ENCODE results near the gene UBP1.

UBP1 gene

GRCh38 chr3:33389908-33390307 is 50.3 kb downstream of the UBP1 start:
- no peaks in the 10 kb centered on the region for H3K27me3 ChIP-seq (ENCODE audit: insufficient read depth, insufficient read length)
- H3K4me1 ChIP-seq (ENCODE audit: insufficient read depth, insufficient read length): no peaks in the 10 kb centered on the region
- H3K36me3 ChIP-seq (ENCODE audit: insufficient read depth, insufficient read length, low read length): peaks cover 91% of the 10 kb centered on the region
- H3K9me3 ChIP-seq (ENCODE audit: insufficient read depth, low read length): no peaks in the 10 kb centered on the region
- no peak for DNase-seq (ENCODE audit: low read depth, low spot score)
- H3K9ac ChIP-seq (ENCODE audit: insufficient read length, low read depth): no peak overlapping the region
- H3K4me3 ChIP-seq (ENCODE audit: insufficient read length, low read depth): no peak overlapping the region
- TF ChIP-seq ZNF274 (IDR thresholded peaks at IDR 0.05; ENCODE audit: low read depth, low read length): no peak
- TF ChIP-seq YY1 (IDR thresholded peaks at IDR 0.05; ENCODE audit: insufficient read depth, insufficient read length): no peak
- no peak for TF ChIP-seq SUZ12 (IDR thresholded peaks at IDR 0.05; ENCODE audit: extremely low read depth, insufficient read depth, insufficient read length)

DNA sequence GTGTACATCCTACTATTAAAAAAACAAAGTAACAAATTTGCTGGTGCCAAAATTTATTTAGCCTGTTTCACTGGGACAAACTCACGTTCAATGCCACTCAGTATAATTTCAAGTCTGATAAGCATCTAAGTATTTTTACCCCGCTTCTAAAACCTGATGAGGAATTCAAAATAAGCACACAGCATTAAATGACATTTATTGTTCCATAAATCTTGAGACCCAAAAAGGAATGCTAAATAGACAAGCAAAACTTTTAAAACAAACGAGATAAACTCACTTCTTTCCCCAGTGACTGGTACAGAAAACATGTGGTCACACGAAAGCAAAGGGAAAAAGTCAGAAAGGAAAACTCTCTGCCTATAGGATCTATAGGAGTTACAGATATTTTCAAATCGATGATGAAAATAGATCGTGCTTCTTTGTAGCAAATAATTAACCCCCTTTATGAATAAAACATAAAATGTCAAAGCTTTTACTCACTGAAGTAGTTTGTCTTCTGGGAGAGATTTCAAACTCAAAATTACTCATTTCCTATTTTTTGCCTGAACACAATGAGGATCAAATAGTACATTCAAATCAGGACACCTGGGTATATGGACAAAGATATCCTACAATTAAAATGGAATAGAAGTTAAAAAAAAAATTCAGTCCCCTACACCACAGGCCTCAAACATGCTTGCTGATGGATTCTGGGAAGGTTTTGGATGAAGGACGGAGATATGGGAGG is 51.7 kb downstream of the UBP1 start:
- peaks cover 90% of the 10 kb centered on the region for H3K36me3 ChIP-seq (ENCODE audit: insufficient read depth, insufficient read length, low read length)
- DNase-seq (ENCODE audit: low read depth, low spot score): no peak
- H3K9me3 ChIP-seq (ENCODE audit: insufficient read depth, low read length): no peaks in the 10 kb centered on the region
- H3K9ac ChIP-seq (ENCODE audit: insufficient read length, low read depth): no peak overlapping the region
- TF ChIP-seq ZNF274 (IDR thresholded peaks at IDR 0.05; ENCODE audit: low read depth, low read length) (no peak), YY1 (IDR thresholded peaks at IDR 0.05; ENCODE audit: insufficient read depth, insufficient read length) (no peak), SUZ12 (IDR thresholded peaks at IDR 0.05; ENCODE audit: extremely low read depth, insufficient read depth, insufficient read length) (no peak)
- H3K4me1 ChIP-seq (ENCODE audit: insufficient read depth, insufficient read length): no peaks in the 10 kb centered on the region
- H3K27me3 ChIP-seq (ENCODE audit: insufficient read depth, insufficient read length): no peaks in the 10 kb centered on the region
- H3K4me3 ChIP-seq (ENCODE audit: insufficient read length, low read depth): no peak overlapping the region

GRCh38 chr3:33386631-33387030 is 53.6 kb downstream of the UBP1 start:
- no peaks in the 10 kb centered on the region for H3K9me3 ChIP-seq (ENCODE audit: insufficient read depth, low read length)
- no peaks in the 10 kb centered on the region for H3K4me1 ChIP-seq (ENCODE audit: insufficient read depth, insufficient read length)
- TF ChIP-seq ZNF274 (IDR thresholded peaks at IDR 0.05; ENCODE audit: low read depth, low read length) (no peak), YY1 (IDR thresholded peaks at IDR 0.05; ENCODE audit: insufficient read depth, insufficient read length) (no peak), SUZ12 (IDR thresholded peaks at IDR 0.05; ENCODE audit: extremely low read depth, insufficient read depth, insufficient read length) (no peak)
- no peaks in the 10 kb centered on the region for H3K27me3 ChIP-seq (ENCODE audit: insufficient read depth, insufficient read length)
- H3K36me3 ChIP-seq (ENCODE audit: insufficient read depth, insufficient read length, low read length): peaks cover 75% of the 10 kb centered on the region
- DNase-seq (ENCODE audit: low read depth, low spot score): no peak
- no peak overlapping the region for H3K4me3 ChIP-seq (ENCODE audit: insufficient read length, low read depth)
- H3K9ac ChIP-seq (ENCODE audit: insufficient read length, low read depth): no peak overlapping the region

DNA sequence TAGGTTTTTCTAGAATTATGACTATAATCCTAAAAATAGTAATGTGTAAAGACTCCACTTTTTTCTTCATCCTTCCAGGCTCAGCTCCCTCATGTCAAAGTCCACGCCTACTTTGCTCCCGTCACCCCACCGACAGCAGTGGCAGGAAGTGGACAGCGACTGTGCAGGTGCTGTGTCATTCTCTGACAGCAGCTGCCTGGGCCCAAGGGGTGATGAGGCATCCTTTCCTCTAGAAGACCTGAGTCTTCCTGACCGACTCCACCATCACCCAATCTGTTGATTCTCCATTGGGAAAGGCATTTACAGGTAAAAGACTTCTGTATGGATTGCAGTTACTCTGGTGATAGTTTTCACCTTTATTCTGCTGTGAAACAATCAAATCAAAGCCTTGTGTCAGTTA is 54.8 kb downstream of the UBP1 start:
- Histone ChIP-seq H3K36me3 (ENCODE audit: insufficient read depth, insufficient read length, low read length) (peaks cover 72% of the 10 kb centered on the region), H3K9me3 (ENCODE audit: insufficient read depth, low read length) (no peaks in the 10 kb centered on the region), H3K27me3 (ENCODE audit: insufficient read depth, insufficient read length) (no peaks in the 10 kb centered on the region), H3K9ac (ENCODE audit: insufficient read length, low read depth) (no peak overlapping the region), H3K4me1 (ENCODE audit: insufficient read depth, insufficient read length) (no peaks in the 10 kb centered on the region), H3K4me3 (ENCODE audit: insufficient read length, low read depth) (no peak overlapping the region)
- DNase-seq (ENCODE audit: low read depth, low spot score): no peak
- TF ChIP-seq YY1 (IDR thresholded peaks at IDR 0.05; ENCODE audit: insufficient read depth, insufficient read length) (no peak), SUZ12 (IDR thresholded peaks at IDR 0.05; ENCODE audit: extremely low read depth, insufficient read depth, insufficient read length) (no peak), ZNF274 (IDR thresholded peaks at IDR 0.05; ENCODE audit: low read depth, low read length) (no peak)

- H3K9ac ChIP-seq (ENCODE audit: insufficient read length, low read depth): no peak overlapping the region
Measured at GRCh38 chr3:33383951-33384350, 56.3 kb downstream of the UBP1 start.

DNA sequence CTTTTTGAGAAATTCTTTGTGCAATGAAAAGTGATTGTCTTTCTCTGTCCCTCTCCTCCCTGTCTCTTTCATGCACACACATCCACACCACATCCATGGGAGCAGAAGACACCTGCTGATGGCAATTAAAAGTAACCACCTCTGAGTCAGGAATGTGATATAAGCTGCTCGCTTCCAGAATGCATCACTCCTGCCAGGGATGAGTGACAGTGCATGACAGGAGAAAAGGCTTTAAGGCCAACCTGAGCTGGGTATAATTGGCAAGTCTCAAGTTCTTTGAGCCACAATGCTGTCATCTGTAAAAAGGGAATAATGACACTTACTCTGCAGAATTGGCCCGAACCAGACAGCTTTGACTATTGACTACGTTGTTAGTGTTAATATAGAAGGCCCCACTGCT is 59.6 kb downstream of the UBP1 start:
- Histone ChIP-seq H3K4me1 (ENCODE audit: insufficient read depth, insufficient read length) (peaks cover 2% of the 10 kb centered on the region), H3K4me3 (ENCODE audit: insufficient read length, low read depth) (no peak overlapping the region), H3K9me3 (ENCODE audit: insufficient read depth, low read length) (no peaks in the 10 kb centered on the region), H3K36me3 (ENCODE audit: insufficient read depth, insufficient read length, low read length) (peaks cover 57% of the 10 kb centered on the region), H3K9ac (ENCODE audit: insufficient read length, low read depth) (no peak overlapping the region), H3K27me3 (ENCODE audit: insufficient read depth, insufficient read length) (no peaks in the 10 kb centered on the region)
- no peak for DNase-seq (ENCODE audit: low read depth, low spot score)
- TF ChIP-seq SUZ12 (IDR thresholded peaks at IDR 0.05; ENCODE audit: extremely low read depth, insufficient read depth, insufficient read length): no peak
- no peak for TF ChIP-seq YY1 (IDR thresholded peaks at IDR 0.05; ENCODE audit: insufficient read depth, insufficient read length)
- TF ChIP-seq ZNF274 (IDR thresholded peaks at IDR 0.05; ENCODE audit: low read depth, low read length): no peak

More at GRCh38 chr3:33383951-33384350, 56.3 kb downstream of the UBP1 start:
- Histone ChIP-seq H3K4me1 (ENCODE audit: insufficient read depth, insufficient read length) (no peaks in the 10 kb centered on the region), H3K27me3 (ENCODE audit: insufficient read depth, insufficient read length) (no peaks in the 10 kb centered on the region), H3K9me3 (ENCODE audit: insufficient read depth, low read length) (no peaks in the 10 kb centered on the region), H3K36me3 (ENCODE audit: insufficient read depth, insufficient read length, low read length) (peaks cover 59% of the 10 kb centered on the region), H3K4me3 (ENCODE audit: insufficient read length, low read depth) (no peak overlapping the region)
- no peak for DNase-seq (ENCODE audit: low read depth, low spot score)
- TF ChIP-seq SUZ12 (IDR thresholded peaks at IDR 0.05; ENCODE audit: extremely low read depth, insufficient read depth, insufficient read length) (no peak), ZNF274 (IDR thresholded peaks at IDR 0.05; ENCODE audit: low read depth, low read length) (no peak), YY1 (IDR thresholded peaks at IDR 0.05; ENCODE audit: insufficient read depth, insufficient read length) (no peak)

DNA sequence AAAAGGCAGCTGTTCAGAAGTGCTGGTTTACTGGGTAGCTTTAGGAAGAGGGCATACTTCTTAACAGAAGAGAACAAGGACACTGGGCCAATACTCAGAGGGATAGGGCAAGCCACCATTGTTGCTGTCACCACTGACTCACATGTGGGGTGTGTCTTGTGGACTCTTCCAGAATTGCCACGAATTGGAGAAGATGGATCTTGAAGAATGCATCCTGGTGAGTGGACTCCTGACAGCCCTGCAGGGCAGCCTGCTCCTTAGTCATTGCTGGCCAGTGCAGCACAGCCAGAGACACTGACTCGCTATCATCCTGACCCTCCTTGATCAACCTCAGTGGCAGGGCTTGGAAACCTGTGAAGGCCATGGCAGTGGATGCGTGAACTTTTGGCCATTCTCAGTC is 62.3 kb downstream of the UBP1 start:
- H3K4me1 ChIP-seq (ENCODE audit: insufficient read depth, insufficient read length): peaks cover 2% of the 10 kb centered on the region
- H3K36me3 ChIP-seq (ENCODE audit: insufficient read depth, insufficient read length, low read length): peaks cover 55% of the 10 kb centered on the region
- H3K4me3 ChIP-seq (ENCODE audit: insufficient read length, low read depth): no peak overlapping the region
- H3K9ac ChIP-seq (ENCODE audit: insufficient read length, low read depth): no peak overlapping the region
- DNase-seq (ENCODE audit: low read depth, low spot score): no peak
- TF ChIP-seq SUZ12 (IDR thresholded peaks at IDR 0.05; ENCODE audit: extremely low read depth, insufficient read depth, insufficient read length) (no peak), YY1 (IDR thresholded peaks at IDR 0.05; ENCODE audit: insufficient read depth, insufficient read length) (no peak), ZNF274 (IDR thresholded peaks at IDR 0.05; ENCODE audit: low read depth, low read length) (no peak)
- no peaks in the 10 kb centered on the region for H3K9me3 ChIP-seq (ENCODE audit: insufficient read depth, low read length)
- no peaks in the 10 kb centered on the region for H3K27me3 ChIP-seq (ENCODE audit: insufficient read depth, insufficient read length)

All from NT2/D1 (cell line).